Measurements from ENCODE around the gene PIAS2. TPM values are rescaled to one million over a fixed set of nuclear protein-coding genes. Genes with fewer than 3 reads are reported as not detected.
A peak's percentile ranks its signal among the peaks of the same experiment; 100 is the strongest.

The PIAS2 gene
- total and polyA plus RNA-seq, 9 of the 15 experiments (the other 6 are each of a cell fraction or from before 2014, with no cell fraction given): 2.9 to 23.9 (median 12.0) TPM

DNA sequence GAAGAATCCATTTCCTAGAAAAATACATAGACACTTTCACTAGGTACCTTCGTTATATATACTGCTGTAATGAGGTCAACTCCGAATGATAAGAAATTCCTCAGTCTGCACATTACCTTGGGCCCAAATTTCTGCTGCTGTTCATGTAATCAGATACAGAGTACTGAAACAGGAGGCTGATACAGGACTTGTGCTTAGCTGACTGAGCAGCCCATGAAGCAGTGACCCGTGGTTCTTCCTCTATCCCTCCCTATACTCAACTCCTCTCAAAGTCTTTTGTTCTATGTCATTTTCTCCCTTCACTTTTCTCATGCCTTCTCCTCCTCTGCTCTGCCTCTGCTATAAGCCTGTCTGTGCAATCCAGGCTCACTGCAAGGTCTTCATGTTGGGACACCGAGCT, 102.9 kb downstream of the PIAS2 start:
- no peaks in the 10 kb centered on the region for H3K27me3 ChIP-seq (ENCODE audit: control insufficient read depth in 2 of 2, insufficient read depth in 2 of 2, low read length in 2 of 2)
- no TSS peak for BruUV-seq (replicated peaks)
- ChIA-PET POLR2A (no interaction called here), CTCF (ENCODE audit: low intra/inter-chr PET ratio) (no interaction called here)
- no peaks in the 10 kb centered on the region for H3K9me3 ChIP-seq (replicated peaks; ENCODE audit: control insufficient read depth, insufficient read depth, low read depth, low read length)
- H3K27ac ChIP-seq (ENCODE audit: extremely low read depth, low read depth, low read length): no peak overlapping the region
- H3K4me2 ChIP-seq (ENCODE audit: insufficient read depth, low read length): no peak overlapping the region
- H3K79me2 ChIP-seq (ENCODE audit: control insufficient read depth, insufficient read depth, low read length): no peaks in the 10 kb centered on the region
- DNase-seq (ENCODE audit: extremely low read depth in 1 of 4, low spot score in 3 of 4): peak in 1 of 4 experiments; percentile 1
- 72% methylated on average over 3 of the region's 4 CpGs for WGBS (ENCODE audit: insufficient coverage, low coverage, missing lambda C conversion rate)
- no peak overlapping the region for H3K9ac ChIP-seq (ENCODE audit: insufficient read depth in 1 of 2, low read depth in 2 of 2, low read length in 2 of 2)
- no peak overlapping the region for H3K4me3 ChIP-seq
- peaks cover 2% of the 10 kb centered on the region; the same call in 1 of the 3 replicates for H3K36me3 ChIP-seq (ENCODE audit: control insufficient read depth, insufficient read depth, low read length)
- H2AFZ ChIP-seq (ENCODE audit: low read depth, low read length): no peak overlapping the region
- no peak for ATAC-seq
- H3K9me1 ChIP-seq (ENCODE audit: control insufficient read depth, insufficient read depth, low read length): no peaks in the 10 kb centered on the region
- no peaks in the 10 kb centered on the region for H4K20me1 ChIP-seq (replicated peaks; ENCODE audit: control insufficient read depth, insufficient read depth, low read length)
- intact Hi-C loops (cut with micrococcal nuclease) (no loop called here), in situ Hi-C loops (cut with MboI) (no loop called here)
- no peaks in the 10 kb centered on the region for H3K4me1 ChIP-seq (replicated peaks in 1 of 2; ENCODE audit: control insufficient read depth in 2 of 2, insufficient read depth in 2 of 2, low read length in 2 of 2)
- TF ChIP-seq HLTF (IDR thresholded peaks at IDR 0.05) (no peak), CBFA2T3 (IDR thresholded peaks at IDR 0.05) (no peak), GTF2E2 (tag; IDR thresholded peaks at IDR 0.05) (no peak), ETV5 (CRISPR knock-in tag; IDR thresholded peaks at IDR 0.05; ENCODE audit: low read depth) (no peak), BHLHE40 (IDR thresholded peaks at IDR 0.05; ENCODE audit: low read length) (no peak), POLR3A (IDR thresholded peaks at IDR 0.05; ENCODE audit: borderline replicate concordance, extremely low read depth, insufficient read depth, insufficient read length) (no peak), TCF3 (CRISPR knock-in tag; IDR thresholded peaks at IDR 0.05) (no peak), GABPA (tag; conservative IDR thresholded peaks at IDR 0.05; ENCODE audit: low read depth) (no peak), BMI1 (IDR thresholded peaks at IDR 0.05; ENCODE audit: low read length) (no peak), ZEB2 (IDR thresholded peaks at IDR 0.05) (no peak)
- TF ChIP-seq, protein P1, sequence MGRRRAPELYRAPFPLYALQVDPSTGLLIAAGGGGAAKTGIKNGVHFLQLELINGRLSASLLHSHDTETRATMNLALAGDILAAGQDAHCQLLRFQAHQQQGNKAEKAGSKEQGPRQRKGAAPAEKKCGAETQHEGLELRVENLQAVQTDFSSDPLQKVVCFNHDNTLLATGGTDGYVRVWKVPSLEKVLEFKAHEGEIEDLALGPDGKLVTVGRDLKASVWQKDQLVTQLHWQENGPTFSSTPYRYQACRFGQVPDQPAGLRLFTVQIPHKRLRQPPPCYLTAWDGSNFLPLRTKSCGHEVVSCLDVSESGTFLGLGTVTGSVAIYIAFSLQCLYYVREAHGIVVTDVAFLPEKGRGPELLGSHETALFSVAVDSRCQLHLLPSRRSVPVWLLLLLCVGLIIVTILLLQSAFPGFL (CRISPR knock-in tag; IDR thresholded peaks at IDR 0.05): no peak
- no peak for FAIRE-seq
